ENCODE results near the gene APOD. TPM values are rescaled to one million over a fixed set of nuclear protein-coding genes. Genes with fewer than 3 reads are reported as not detected.

APOD gene
- total RNA-seq, 1 experiment from 2014 or later = not detected

DNA sequence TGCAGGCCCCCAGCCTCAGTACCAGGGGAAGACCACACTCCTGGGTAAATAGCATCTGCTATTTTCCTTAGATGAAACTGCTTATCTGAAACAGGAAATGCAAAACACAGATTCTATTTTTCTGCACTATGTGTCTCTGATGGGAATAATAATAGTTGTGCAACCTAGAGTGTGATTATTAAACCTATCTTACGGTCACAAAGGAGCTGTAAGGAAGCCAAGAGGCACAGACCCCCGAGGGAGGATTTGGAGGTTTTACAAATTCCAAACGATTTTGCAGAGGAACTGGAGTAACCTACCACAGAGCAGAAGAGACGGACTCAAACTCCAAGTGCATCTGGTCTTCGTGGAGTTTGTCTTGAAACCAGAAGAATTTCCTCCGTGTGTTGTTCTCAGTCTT lies 14.1 kb upstream of the APOD start:
- Histone ChIP-seq H3K27ac (ENCODE audit: low read length) (no peak overlapping the region), H3K27me3 (ENCODE audit: control insufficient read depth, insufficient read depth, low read length) (no peaks in the 10 kb centered on the region), H3K4me3 (ENCODE audit: low read depth in 2 of 2, low read length in 2 of 2) (no peak overlapping the region), H3K9me3 (ENCODE audit: control insufficient read depth, insufficient read depth, low read depth, low read length) (no peaks in the 10 kb centered on the region), H3K4me1 (ENCODE audit: control insufficient read depth, insufficient read depth, low read length) (no peaks in the 10 kb centered on the region), H3K36me3 (ENCODE audit: control insufficient read depth, insufficient read depth, low read length) (no peaks in the 10 kb centered on the region)
- in situ Hi-C loops (cut with HindIII; ENCODE audit: low pct_unique_long_range_greater_than_20kb, low sequenced_read_pairs) (no loop called here), intact Hi-C loops (cut with micrococcal nuclease; ENCODE audit: unreplicated experiment) (no loop called here)
- ChIA-PET POLR2A (no interaction called here), CTCF (no interaction called here)
- ATAC-seq = no peak
- DNase-seq (ENCODE audit: low read depth, low spot score) = no peak
- TF ChIP-seq, protein P1, sequence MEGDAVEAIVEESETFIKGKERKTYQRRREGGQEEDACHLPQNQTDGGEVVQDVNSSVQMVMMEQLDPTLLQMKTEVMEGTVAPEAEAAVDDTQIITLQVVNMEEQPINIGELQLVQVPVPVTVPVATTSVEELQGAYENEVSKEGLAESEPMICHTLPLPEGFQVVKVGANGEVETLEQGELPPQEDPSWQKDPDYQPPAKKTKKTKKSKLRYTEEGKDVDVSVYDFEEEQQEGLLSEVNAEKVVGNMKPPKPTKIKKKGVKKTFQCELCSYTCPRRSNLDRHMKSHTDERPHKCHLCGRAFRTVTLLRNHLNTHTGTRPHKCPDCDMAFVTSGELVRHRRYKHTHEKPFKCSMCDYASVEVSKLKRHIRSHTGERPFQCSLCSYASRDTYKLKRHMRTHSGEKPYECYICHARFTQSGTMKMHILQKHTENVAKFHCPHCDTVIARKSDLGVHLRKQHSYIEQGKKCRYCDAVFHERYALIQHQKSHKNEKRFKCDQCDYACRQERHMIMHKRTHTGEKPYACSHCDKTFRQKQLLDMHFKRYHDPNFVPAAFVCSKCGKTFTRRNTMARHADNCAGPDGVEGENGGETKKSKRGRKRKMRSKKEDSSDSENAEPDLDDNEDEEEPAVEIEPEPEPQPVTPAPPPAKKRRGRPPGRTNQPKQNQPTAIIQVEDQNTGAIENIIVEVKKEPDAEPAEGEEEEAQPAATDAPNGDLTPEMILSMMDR (IDR thresholded peaks at IDR 0.05) = no peak
- TF ChIP-seq TCF7L2 (IDR thresholded peaks at IDR 0.05; ENCODE audit: low read depth, low read length) (no peak), SIN3A (IDR thresholded peaks at IDR 0.05; ENCODE audit: borderline replicate concordance, insufficient read depth, low read depth, low read length) (no peak), POLR2AphosphoS5 (IDR thresholded peaks at IDR 0.05; ENCODE audit: low read depth, low read length) (no peak)
- TF ChIP-seq, protein P2, sequence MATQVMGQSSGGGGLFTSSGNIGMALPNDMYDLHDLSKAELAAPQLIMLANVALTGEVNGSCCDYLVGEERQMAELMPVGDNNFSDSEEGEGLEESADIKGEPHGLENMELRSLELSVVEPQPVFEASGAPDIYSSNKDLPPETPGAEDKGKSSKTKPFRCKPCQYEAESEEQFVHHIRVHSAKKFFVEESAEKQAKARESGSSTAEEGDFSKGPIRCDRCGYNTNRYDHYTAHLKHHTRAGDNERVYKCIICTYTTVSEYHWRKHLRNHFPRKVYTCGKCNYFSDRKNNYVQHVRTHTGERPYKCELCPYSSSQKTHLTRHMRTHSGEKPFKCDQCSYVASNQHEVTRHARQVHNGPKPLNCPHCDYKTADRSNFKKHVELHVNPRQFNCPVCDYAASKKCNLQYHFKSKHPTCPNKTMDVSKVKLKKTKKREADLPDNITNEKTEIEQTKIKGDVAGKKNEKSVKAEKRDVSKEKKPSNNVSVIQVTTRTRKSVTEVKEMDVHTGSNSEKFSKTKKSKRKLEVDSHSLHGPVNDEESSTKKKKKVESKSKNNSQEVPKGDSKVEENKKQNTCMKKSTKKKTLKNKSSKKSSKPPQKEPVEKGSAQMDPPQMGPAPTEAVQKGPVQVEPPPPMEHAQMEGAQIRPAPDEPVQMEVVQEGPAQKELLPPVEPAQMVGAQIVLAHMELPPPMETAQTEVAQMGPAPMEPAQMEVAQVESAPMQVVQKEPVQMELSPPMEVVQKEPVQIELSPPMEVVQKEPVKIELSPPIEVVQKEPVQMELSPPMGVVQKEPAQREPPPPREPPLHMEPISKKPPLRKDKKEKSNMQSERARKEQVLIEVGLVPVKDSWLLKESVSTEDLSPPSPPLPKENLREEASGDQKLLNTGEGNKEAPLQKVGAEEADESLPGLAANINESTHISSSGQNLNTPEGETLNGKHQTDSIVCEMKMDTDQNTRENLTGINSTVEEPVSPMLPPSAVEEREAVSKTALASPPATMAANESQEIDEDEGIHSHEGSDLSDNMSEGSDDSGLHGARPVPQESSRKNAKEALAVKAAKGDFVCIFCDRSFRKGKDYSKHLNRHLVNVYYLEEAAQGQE (IDR thresholded peaks at IDR 0.05; ENCODE audit: insufficient read depth in 1 of 2, low read depth in 2 of 2, low read length in 1 of 2) = no peak
- no TSS peak for BruUV-seq (replicated peaks)

DNA sequence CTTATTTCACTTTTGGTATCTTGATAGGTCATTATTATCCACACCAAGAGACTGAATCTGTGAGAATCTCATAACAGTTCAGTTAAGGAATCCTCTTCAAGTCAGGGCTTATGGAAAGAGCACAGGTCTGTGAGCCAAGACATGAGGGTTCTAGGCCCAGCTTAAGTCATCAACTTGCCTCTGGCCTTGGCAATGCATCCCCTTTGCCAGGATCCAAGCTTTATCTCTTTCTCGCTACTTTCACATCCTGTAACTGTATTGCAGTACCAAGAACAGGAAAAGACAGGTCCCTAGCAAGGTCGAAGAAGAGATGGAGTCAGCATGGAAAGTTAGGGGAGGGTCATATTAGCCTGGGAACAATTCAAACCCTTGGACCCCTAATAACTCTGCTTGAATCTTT lies 13.5 kb upstream of the APOD start:
- Histone ChIP-seq H3K4me1 (ENCODE audit: control insufficient read depth, insufficient read depth, low read length) (no peaks in the 10 kb centered on the region), H3K27ac (ENCODE audit: low read length) (no peak overlapping the region), H3K9me3 (ENCODE audit: control insufficient read depth, insufficient read depth, low read depth, low read length) (no peaks in the 10 kb centered on the region), H3K4me3 (ENCODE audit: low read depth in 2 of 2, low read length in 2 of 2) (no peak overlapping the region), H3K27me3 (ENCODE audit: control insufficient read depth, insufficient read depth, low read length) (no peaks in the 10 kb centered on the region), H3K36me3 (ENCODE audit: control insufficient read depth, insufficient read depth, low read length) (no peaks in the 10 kb centered on the region)
- DNase-seq (ENCODE audit: low read depth, low spot score) (no peak), ATAC-seq (no peak)
- POLR2A ChIA-PET = no interaction called here
- in situ Hi-C loops (cut with HindIII; ENCODE audit: low pct_unique_long_range_greater_than_20kb, low sequenced_read_pairs) (no loop called here), intact Hi-C loops (cut with micrococcal nuclease; ENCODE audit: unreplicated experiment) (no loop called here)
- no TSS peak for BruUV-seq (replicated peaks)
- no peak for TF ChIP-seq TCF7L2 (IDR thresholded peaks at IDR 0.05; ENCODE audit: low read depth, low read length)
- TF ChIP-seq, protein P1 (IDR thresholded peaks at IDR 0.05) = no peak
- CTCF ChIA-PET = no interaction called here

DNA sequence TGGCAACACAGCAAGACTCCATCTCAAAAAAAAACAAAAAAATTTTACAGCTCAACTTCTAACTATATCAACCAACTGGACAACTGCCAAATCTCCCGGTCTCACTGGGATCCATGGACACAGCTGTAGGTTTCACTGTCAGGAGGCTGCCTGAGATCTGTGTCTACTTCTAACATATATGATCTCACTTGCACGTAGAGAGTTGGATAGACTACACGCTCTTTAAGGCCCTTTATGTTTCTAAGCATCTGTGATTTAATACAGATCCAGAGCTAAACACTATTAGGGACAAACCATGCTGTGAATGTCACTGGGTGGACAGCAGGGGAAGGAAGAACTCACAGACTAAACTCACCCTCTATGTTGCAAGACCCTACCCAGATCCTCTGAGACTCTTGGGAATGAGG lies 13.0 kb upstream of the APOD start:
- no peaks in the 10 kb centered on the region for H3K27me3 ChIP-seq (ENCODE audit: control insufficient read depth, insufficient read depth, low read length)
- DNase-seq (ENCODE audit: low read depth, low spot score) = no peak
- intact Hi-C loops (cut with micrococcal nuclease; ENCODE audit: unreplicated experiment) (no loop called here), in situ Hi-C loops (cut with HindIII; ENCODE audit: low pct_unique_long_range_greater_than_20kb, low sequenced_read_pairs) (no loop called here)
- ChIA-PET POLR2A (interaction anchor here (0.6 kb wide), 1 partner anchor 13 kb away, joined by 3 read pairs; no protein-coding TSS in a partner anchor), CTCF (no interaction called here)
- H3K9me3 ChIP-seq (ENCODE audit: control insufficient read depth, insufficient read depth, low read depth, low read length) = no peaks in the 10 kb centered on the region
- no TSS peak for BruUV-seq (replicated peaks)
- no peak overlapping the region for H3K27ac ChIP-seq (ENCODE audit: low read length)
- ATAC-seq = no peak
- TF ChIP-seq, protein P1 (IDR thresholded peaks at IDR 0.05) = no peak
- TF ChIP-seq POLR2AphosphoS5 (IDR thresholded peaks at IDR 0.05; ENCODE audit: low read depth, low read length) (no peak), TCF7L2 (IDR thresholded peaks at IDR 0.05; ENCODE audit: low read depth, low read length) (no peak), SIN3A (IDR thresholded peaks at IDR 0.05; ENCODE audit: borderline replicate concordance, insufficient read depth, low read depth, low read length) (no peak)
- TF ChIP-seq, protein P2 (IDR thresholded peaks at IDR 0.05; ENCODE audit: insufficient read depth in 1 of 2, low read depth in 2 of 2, low read length in 1 of 2) = no peak
- no peak overlapping the region for H3K4me3 ChIP-seq (ENCODE audit: low read depth in 2 of 2, low read length in 2 of 2)
- H3K36me3 ChIP-seq (ENCODE audit: control insufficient read depth, insufficient read depth, low read length) = no peaks in the 10 kb centered on the region
- no peaks in the 10 kb centered on the region for H3K4me1 ChIP-seq (ENCODE audit: control insufficient read depth, insufficient read depth, low read length)

All from Panc1 (cell line).